H9 (cell line): ENCODE data around the gene ALKBH1. TPM values are rescaled to one million over a fixed set of nuclear protein-coding genes. Genes with fewer than 3 reads are reported as not detected.

Experiments
- DNase-seq: peaks from one replicate; pipeline ENCODE4 v3.0.0-alpha.2; 2017
- H2AFZ ChIP-seq: one replicate; pipeline ENCODE4 v1.6.1; 2013; ENCODE audit warnings: mild to moderate bottlenecking, low read length, control low read depth, moderate library complexity
- H2AK5ac ChIP-seq: 2 replicates; pipeline ENCODE4 v1.6.1; 2013; ENCODE audit warnings: low read length, control low read depth, mixed read lengths; ENCODE audit not compliant: insufficient read length
- H2BK120ac ChIP-seq: one replicate; pipeline ENCODE4 v1.6.1; 2013; ENCODE audit warnings: low read depth, mild to moderate bottlenecking, low read length, control low read depth, inconsistent platforms; ENCODE audit not compliant: poor library complexity, severe bottlenecking
- H2BK12ac ChIP-seq: 2 replicates; pipeline ENCODE4 v1.6.1; 2013; ENCODE audit warnings: low read length, control low read depth, mixed read lengths, low read depth; ENCODE audit not compliant: insufficient read length
- H2BK15ac ChIP-seq: 2 replicates; pipeline ENCODE4 v1.6.1; 2013; ENCODE audit warnings: low read depth, low read length, control low read depth
- H2BK20ac ChIP-seq: one replicate; pipeline ENCODE4 v1.6.1; 2013; ENCODE audit warnings: low read depth, mild to moderate bottlenecking, low read length, control low read depth, inconsistent platforms; ENCODE audit not compliant: poor library complexity, severe bottlenecking
- H2BK5ac ChIP-seq: 2 replicates; pipeline ENCODE4 v1.6.1; 2013; ENCODE audit warnings: low read length, control low read depth, mixed read lengths; ENCODE audit not compliant: insufficient read length
- H3K14ac ChIP-seq: 2 replicates; pipeline ENCODE4 v1.6.1; 2013; ENCODE audit warnings: low read length, control low read depth; ENCODE audit not compliant: insufficient read depth
- H3K18ac ChIP-seq: 2 replicates; pipeline ENCODE4 v1.6.1; 2013; ENCODE audit warnings: low read depth, mild to moderate bottlenecking, mixed read lengths, low read length, control low read depth; ENCODE audit not compliant: insufficient read length
- H3K23ac ChIP-seq: 2 replicates; pipeline ENCODE4 v1.6.1; 2013; ENCODE audit warnings: low read length, control low read depth, mixed read lengths, low read depth; ENCODE audit not compliant: insufficient read length
- H3K23me2 ChIP-seq: 2 replicates; pipeline ENCODE4 v1.6.1; 2013; ENCODE audit warnings: low read depth, mild to moderate bottlenecking, mixed read lengths, low read length, control low read depth; ENCODE audit not compliant: insufficient read length, poor library complexity, severe bottlenecking
- H3K27ac ChIP-seq: 2 replicates; pipeline ENCODE4 v1.5.1; 2013; ENCODE audit warnings: low read length, control low read depth, mixed read lengths, low read depth; ENCODE audit not compliant: insufficient read length
- H3K27me3 ChIP-seq: 2 replicates; pipeline ENCODE4 v1.6.1; 2013; ENCODE audit warnings: low read length, control low read depth, inconsistent platforms; ENCODE audit not compliant: insufficient read depth
- H3K4ac ChIP-seq: 2 replicates; pipeline ENCODE4 v1.6.1; 2013; ENCODE audit warnings: low read depth, mild to moderate bottlenecking, control low read depth, inconsistent platforms, low read length, moderate library complexity
- H3K4me1 ChIP-seq: 2 replicates; pipeline ENCODE4 v1.6.1; 2013; ENCODE audit warnings: low read length, control low read depth, inconsistent platforms; ENCODE audit not compliant: insufficient read depth
- H3K4me2 ChIP-seq: 2 replicates; pipeline ENCODE4 v1.6.1; 2013; ENCODE audit warnings: low read length, control low read depth, mixed read lengths; ENCODE audit not compliant: insufficient read length, insufficient read depth
- H3K56ac ChIP-seq: 2 replicates; pipeline ENCODE4 v1.6.1; 2013; ENCODE audit warnings: low read depth, mild to moderate bottlenecking, mixed read lengths, low read length, control low read depth; ENCODE audit not compliant: insufficient read length
- H3K79me1 ChIP-seq: 2 replicates; pipeline ENCODE4 v1.6.1; 2013; ENCODE audit warnings: low read depth, mild to moderate bottlenecking, moderate library complexity, low read length, control low read depth, inconsistent platforms; ENCODE audit not compliant: insufficient read depth, poor library complexity, severe bottlenecking
- H3K79me2 ChIP-seq: 2 replicates; pipeline ENCODE4 v1.6.1; 2013; ENCODE audit warnings: low read length, control low read depth, inconsistent platforms; ENCODE audit not compliant: insufficient read depth
- H3K9ac ChIP-seq: 2 replicates; pipeline ENCODE4 v1.6.1; 2013; ENCODE audit warnings: low read length, control low read depth, mixed read lengths; ENCODE audit not compliant: insufficient read length; ENCODE audit errors: extremely low read depth
- H3K9me3 ChIP-seq: one replicate; pipeline ENCODE4 v1.6.1; 2013; ENCODE audit warnings: low read depth, low read length, inconsistent platforms; ENCODE audit not compliant: control insufficient read depth
- H3T11ph ChIP-seq: one replicate; pipeline ENCODE4 v1.6.1; 2013; ENCODE audit warnings: mild to moderate bottlenecking, low read length, control low read depth, inconsistent platforms
- H4K20me1 ChIP-seq: one replicate; pipeline ENCODE4 v1.6.1; 2013; ENCODE audit not compliant: control insufficient read depth, insufficient read length, insufficient read depth
- H4K5ac ChIP-seq: 2 replicates; pipeline ENCODE4 v1.6.1; 2013; ENCODE audit warnings: low read depth, mild to moderate bottlenecking, mixed read lengths, low read length, control low read depth; ENCODE audit not compliant: insufficient read length
- H4K8ac ChIP-seq: replicated peaks from 2 replicates; pipeline ENCODE4 v1.6.1; 2013; ENCODE audit warnings: low read length, control low read depth, mixed read lengths, low read depth; ENCODE audit not compliant: insufficient read length
- H4K91ac ChIP-seq: 2 replicates; pipeline ENCODE4 v1.6.1; 2013; ENCODE audit warnings: low read depth, mild to moderate bottlenecking, moderate library complexity, mixed read lengths, low read length, control low read depth; ENCODE audit not compliant: insufficient read length
- H3K27ac Mint-ChIP-seq, 3 experiments: 2 replicates in 2 of 3; 3 replicates in 1 of 3; pipeline ENCODE4 v1.8.0; 2020 to 2021; ENCODE audit warnings: mixed read lengths in 3 of 3, mild to moderate bottlenecking in 1 of 3, moderate library complexity in 1 of 3
- H3K27me3 Mint-ChIP-seq: 2 replicates; pipeline ENCODE4 v1.8.0; 2021; ENCODE audit warnings: low read depth, mild to moderate bottlenecking, moderate library complexity, mixed read lengths
- H3K36me3 Mint-ChIP-seq, 3 experiments: 2 replicates in 2 of 3; 3 replicates in 1 of 3; pipeline ENCODE4 v1.8.0; 2020 to 2021; ENCODE audit warnings: low read depth in 3 of 3, mixed read lengths in 3 of 3; ENCODE audit not compliant: insufficient read depth in 1 of 3
- H3K4me1 Mint-ChIP-seq, 2 experiments: 2 replicates each; pipeline ENCODE4 v1.8.0; 2020; ENCODE audit warnings: mixed read lengths in 2 of 2
- H3K4me3 Mint-ChIP-seq, 2 experiments: 2 replicates in 1 of 2; 3 replicates in 1 of 2; pipeline ENCODE4 v1.8.0; 2020 to 2021; ENCODE audit warnings: mild to moderate bottlenecking in 2 of 2, mixed read lengths in 2 of 2, moderate library complexity in 1 of 2
- H3K9me3 Mint-ChIP-seq, 2 experiments: 2 replicates in 1 of 2; 3 replicates in 1 of 2; pipeline ENCODE4 v1.8.0; 2020; ENCODE audit warnings: mild to moderate bottlenecking in 2 of 2, mixed read lengths in 2 of 2, moderate library complexity in 1 of 2
- CTCF ChIP-seq: fragments of 200-600 bp; sonication (generic); conservative IDR thresholded peaks from 3 replicates; pipeline ENCODE4 v1.8.0; 2021; ENCODE audit warnings: antibody characterized with exemption, mild to moderate bottlenecking
- WGBS: extraction: QIAGEN DNeasy Blood & Tissue Kit; methylation state at CpG from one replicate; pipeline ENCODE4 v1.1.7; 2013; ENCODE audit warnings: missing lambda C conversion rate, low lambda C conversion rate, mixed read lengths; ENCODE audit not compliant: insufficient read length; ENCODE audit errors: extremely low coverage; 5-methylcytosine and 5-hydroxymethylcytosine counted together
- total RNA-seq: library from RNA; stranded (reverse); gene quantifications from 2 replicates; pipeline ENCODE4 v1.2.1, GENCODE V29; 2021

Gene ALKBH1
- total RNA-seq, 1 experiment from 2014 or later: 18.7 TPM

GRCh38 chr14:77691259-77691658, 16.6 kb downstream of the ALKBH1 start:
- no peak overlapping the region for H3T11ph ChIP-seq
- no peaks in the 10 kb centered on the region for H3K27me3 ChIP-seq
- H3K27me3 Mint-ChIP-seq: no peaks in the 10 kb centered on the region
- no peak overlapping the region for H4K91ac ChIP-seq
- H3K36me3 Mint-ChIP-seq: peaks cover 5 to 43% (median 38%) of the 10 kb centered on the region in 3 experiments; a peak in 6 of 7 replicates
- H3K4me3 Mint-ChIP-seq: no peak overlapping the region
- H4K20me1 ChIP-seq: no peaks in the 10 kb centered on the region
- H3K23me2 ChIP-seq: no peaks in the 10 kb centered on the region
- H3K27ac ChIP-seq: no peak overlapping the region
- no peak overlapping the region for H2BK12ac ChIP-seq
- no peaks in the 10 kb centered on the region for H3K9me3 Mint-ChIP-seq
- H3K14ac ChIP-seq: no peak overlapping the region
- no peak overlapping the region for H4K5ac ChIP-seq
- H3K9ac ChIP-seq: no peak overlapping the region
- H2BK5ac ChIP-seq: no peak overlapping the region
- no peak overlapping the region for H3K4ac ChIP-seq
- no peak overlapping the region for H3K18ac ChIP-seq
- H3K27ac Mint-ChIP-seq: no peak overlapping the region; a peak in 1 of 7 replicates
- no peak overlapping the region for H3K4me2 ChIP-seq
- H2BK15ac ChIP-seq: no peak overlapping the region
- no peak overlapping the region for H2BK120ac ChIP-seq
- H2AK5ac ChIP-seq: no peak overlapping the region
- H3K9me3 ChIP-seq: no peaks in the 10 kb centered on the region
- TF ChIP-seq CTCF: no peak
- no peaks in the 10 kb centered on the region for H3K79me1 ChIP-seq
- peaks cover 3% of the 10 kb centered on the region for H3K4me1 ChIP-seq
- no peak overlapping the region for H4K8ac ChIP-seq
- no peak overlapping the region for H3K23ac ChIP-seq
- no peaks in the 10 kb centered on the region for H3K79me2 ChIP-seq
- no peak for DNase-seq
- H3K4me1 Mint-ChIP-seq: peaks cover 11 to 18% of the 10 kb centered on the region in 2 experiments
- no peak overlapping the region for H2AFZ ChIP-seq
- H2BK20ac ChIP-seq: no peak overlapping the region
- WGBS: no CpG with 5 or more reads among the region's 2 CpGs
- no peak overlapping the region for H3K56ac ChIP-seq
